Measurements from ENCODE around the gene LRRC66.

Gene LRRC66

DNA sequence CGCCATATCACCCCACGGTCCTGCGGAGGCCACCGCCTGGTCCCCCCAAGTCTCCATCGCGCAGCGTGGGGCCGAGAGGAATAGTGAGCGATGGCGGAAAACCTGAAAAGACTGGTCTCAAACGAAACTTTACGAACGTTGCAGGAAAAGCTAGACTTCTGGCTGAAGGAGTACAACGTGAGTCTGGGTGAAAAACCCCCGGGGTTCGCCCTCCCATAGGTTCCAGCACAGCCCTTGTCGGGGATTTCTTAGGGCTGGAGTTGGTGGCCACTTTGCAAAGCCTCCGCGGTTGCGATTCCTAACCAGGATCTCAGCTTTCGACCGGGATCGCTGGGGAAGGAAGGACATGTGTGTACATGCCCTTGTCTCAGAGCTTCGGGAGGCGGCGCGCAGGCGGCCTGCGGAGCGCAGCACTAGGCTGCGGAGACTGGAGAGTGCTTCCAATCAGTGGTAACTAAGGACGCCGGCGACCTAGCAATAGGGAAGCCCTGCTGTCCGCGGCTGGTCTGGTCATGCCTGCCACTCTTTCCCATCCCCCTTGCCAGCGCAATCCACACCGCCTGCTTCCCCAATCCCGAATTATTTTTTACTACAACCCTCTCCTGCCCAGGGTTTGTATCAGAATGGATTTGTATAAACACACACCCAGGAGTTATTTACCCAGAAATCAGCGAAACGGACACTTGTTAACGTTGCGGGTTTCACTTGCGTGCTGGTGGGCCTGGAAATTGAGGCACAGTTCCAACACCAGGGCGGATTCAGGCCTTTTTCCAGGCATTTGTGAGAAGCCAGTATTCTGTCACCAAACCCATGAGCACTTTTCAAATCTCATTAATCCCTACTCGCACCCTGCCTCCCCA, 31.7 kb upstream of the LRRC66 start:
- TF ChIP-seq, protein P1, sequence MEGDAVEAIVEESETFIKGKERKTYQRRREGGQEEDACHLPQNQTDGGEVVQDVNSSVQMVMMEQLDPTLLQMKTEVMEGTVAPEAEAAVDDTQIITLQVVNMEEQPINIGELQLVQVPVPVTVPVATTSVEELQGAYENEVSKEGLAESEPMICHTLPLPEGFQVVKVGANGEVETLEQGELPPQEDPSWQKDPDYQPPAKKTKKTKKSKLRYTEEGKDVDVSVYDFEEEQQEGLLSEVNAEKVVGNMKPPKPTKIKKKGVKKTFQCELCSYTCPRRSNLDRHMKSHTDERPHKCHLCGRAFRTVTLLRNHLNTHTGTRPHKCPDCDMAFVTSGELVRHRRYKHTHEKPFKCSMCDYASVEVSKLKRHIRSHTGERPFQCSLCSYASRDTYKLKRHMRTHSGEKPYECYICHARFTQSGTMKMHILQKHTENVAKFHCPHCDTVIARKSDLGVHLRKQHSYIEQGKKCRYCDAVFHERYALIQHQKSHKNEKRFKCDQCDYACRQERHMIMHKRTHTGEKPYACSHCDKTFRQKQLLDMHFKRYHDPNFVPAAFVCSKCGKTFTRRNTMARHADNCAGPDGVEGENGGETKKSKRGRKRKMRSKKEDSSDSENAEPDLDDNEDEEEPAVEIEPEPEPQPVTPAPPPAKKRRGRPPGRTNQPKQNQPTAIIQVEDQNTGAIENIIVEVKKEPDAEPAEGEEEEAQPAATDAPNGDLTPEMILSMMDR (conservative IDR thresholded peaks at IDR 0.05; ENCODE audit: low read depth, low read length): peak; percentile 11
- DNase-seq (ENCODE audit: low read depth): peak; percentile 94
- peak overlapping the region; percentile 72 for H3K4me3 ChIP-seq (ENCODE audit: low read depth, low read length)

DNA sequence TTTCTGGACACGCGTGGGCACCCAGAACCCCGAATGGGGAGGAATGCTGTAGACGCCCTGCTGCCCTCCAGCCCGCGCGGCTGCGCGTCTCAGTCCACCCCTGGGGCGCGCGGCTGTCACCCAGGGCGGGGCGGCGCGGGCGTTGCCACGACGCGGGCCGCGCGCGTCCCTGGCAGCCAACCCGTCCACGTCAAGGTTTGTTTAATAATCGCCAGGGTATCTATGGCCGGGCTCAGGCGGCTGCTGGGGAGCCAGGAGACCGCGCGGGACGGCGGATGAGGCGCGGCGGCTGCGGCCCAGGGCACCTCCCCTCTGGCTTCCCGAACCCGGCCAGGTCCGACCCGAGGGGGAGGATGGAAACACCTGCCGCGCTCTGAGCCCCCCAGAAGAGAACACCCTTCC, 31.1 kb upstream of the LRRC66 start, which contains the start of gene SPATA18:
TSS of gene SPATA18 (plus strand) at position 92 of the 402 bp plus-strand sequence. CDS start 401 bp downstream, outside the sequence.
- peak within 1 kb of the TSS; percentile 72 for H3K4me3 ChIP-seq (ENCODE audit: low read depth, low read length)
- peak; percentile 12 for DNase-seq (ENCODE audit: low read depth)
- TF ChIP-seq, protein P1 (conservative IDR thresholded peaks at IDR 0.05; ENCODE audit: low read depth, low read length): no peak

DNA sequence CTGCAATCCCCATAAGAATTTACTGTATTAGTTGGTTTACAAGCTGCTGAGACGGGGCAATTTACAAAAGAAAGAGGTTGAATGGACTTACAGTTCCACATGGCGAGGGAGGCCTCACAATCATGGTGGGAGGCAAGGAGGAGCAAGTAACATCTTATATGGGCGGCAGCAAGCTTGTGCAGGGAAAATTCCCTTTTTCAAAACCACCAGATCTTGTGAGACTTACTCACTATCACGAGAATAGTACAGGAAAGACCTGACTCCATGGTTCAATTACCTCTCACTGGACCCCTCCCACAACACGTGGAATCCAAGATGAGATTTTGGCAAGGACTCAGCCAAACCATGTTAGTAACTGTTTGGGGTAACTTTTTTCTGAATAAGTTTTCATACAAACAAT, 29.1 kb upstream of the LRRC66 start:
- TF ChIP-seq, protein P1 (conservative IDR thresholded peaks at IDR 0.05; ENCODE audit: low read depth, low read length): no peak
- DNase-seq (ENCODE audit: low read depth): no peak
- no peak overlapping the region for H3K4me3 ChIP-seq (ENCODE audit: low read depth, low read length)

DNA sequence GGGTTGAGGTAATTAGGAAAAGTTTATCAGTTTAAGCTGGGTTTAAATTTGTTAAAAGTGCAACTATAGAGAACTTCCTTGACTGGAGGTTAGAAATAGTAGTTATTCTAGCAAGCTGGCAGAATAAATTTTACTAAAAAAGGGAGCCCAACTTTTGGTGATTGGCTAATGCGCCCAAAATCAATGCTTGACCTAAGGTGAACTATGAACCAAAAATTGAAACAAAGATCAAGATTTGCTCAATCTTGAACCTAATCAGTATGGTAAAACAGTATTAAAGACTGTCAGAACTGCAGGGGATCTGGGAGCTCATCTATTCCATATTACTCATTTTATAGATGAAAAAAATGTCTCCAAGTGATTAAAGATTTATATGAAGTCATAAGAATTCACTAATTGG, 24.9 kb upstream of the LRRC66 start:
- H3K4me3 ChIP-seq (ENCODE audit: low read depth, low read length): no peak overlapping the region
- DNase-seq (ENCODE audit: low read depth): no peak
- TF ChIP-seq, protein P1 (conservative IDR thresholded peaks at IDR 0.05; ENCODE audit: low read depth, low read length): no peak

DNA sequence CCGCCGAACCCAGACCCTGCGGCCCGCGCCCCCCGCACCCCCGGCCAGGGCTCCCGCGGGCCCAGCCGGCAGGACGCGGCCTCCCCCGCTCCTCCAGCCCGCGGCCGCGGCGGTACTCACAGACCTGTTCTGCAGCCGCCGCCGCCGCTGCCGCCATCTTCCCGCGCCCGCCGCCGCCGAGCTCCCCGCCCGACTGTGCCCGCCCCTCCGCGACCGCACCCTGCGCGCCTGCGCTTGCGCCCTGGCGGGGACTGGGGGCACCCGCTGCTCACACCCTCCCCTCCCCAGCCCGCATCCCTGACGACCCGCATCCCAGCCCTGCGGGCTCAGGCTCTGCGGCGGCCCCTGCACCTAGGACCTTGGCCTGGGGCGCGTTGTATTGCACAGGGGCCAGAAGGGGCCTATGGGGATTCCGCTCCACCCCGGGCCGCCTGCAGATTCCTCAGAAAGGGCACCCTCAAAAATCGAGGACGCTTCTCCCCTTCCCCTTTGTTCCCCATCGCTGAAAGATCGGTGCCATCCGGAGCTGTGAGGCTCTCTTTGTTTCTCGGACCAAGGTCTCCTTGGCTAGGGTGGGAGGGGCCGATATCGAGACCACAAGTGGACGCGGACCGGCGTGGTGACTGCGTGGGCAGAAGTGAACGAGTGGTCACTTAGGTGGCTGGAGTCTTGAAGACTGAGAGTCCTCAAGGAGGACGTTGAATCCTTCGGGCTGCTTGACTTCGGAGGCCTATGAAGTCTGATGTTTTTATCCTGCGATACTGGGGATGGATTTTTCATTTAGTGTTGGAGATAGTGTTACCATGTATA, 18.1 kb upstream of the LRRC66 start, which contains the start of gene SGCB:
TSS of gene SGCB (minus strand) at position 197 of the 810 bp plus-strand sequence. CDS start at position 157, 40 bp downstream.
- TF ChIP-seq, protein P1 (conservative IDR thresholded peaks at IDR 0.05; ENCODE audit: low read depth, low read length): no peak
- DNase-seq (ENCODE audit: low read depth): no peak
- H3K4me3 ChIP-seq (ENCODE audit: low read depth, low read length): peak within 1 kb of the TSS; percentile 84

DNA sequence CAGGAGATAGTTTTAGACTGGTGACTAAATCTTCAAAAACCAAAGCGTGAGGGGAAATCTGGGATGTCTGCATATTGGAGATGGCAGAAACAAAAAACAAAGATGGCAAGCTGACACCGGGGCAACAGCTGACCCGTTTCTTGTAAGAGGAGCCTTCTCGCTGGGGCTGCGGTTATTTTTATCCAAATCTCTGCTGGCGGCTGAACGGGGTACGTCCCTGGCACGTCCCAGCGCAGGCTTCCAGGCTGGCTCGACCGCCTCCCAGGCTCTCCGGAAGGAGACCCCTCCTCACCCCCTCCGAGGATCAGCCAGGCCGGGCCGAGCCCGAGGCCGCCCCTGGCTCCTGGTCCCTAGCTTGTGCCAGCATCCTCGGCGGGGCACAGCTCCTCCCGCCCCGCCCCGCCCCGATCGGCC, 17.5 kb upstream of the LRRC66 start:
- DNase-seq (ENCODE audit: low read depth): peak; percentile 39
- TF ChIP-seq, protein P1 (conservative IDR thresholded peaks at IDR 0.05; ENCODE audit: low read depth, low read length): no peak
- H3K4me3 ChIP-seq (ENCODE audit: low read depth, low read length): peak overlapping the region; percentile 84

Measured in choroid plexus epithelial cell (primary cell).